GM12878 (cell line): Measurements from ENCODE around the gene RMI2. TPM values are rescaled to one million over a fixed set of nuclear protein-coding genes. Genes with fewer than 3 reads are reported as not detected.
A peak's percentile ranks its signal among the peaks of the same experiment; 100 is the strongest.

Experiments
- ATF7 ChIP-seq: fragments of 450-650 bp; IDR thresholded peaks from 2 replicates; pipeline ENCODE4 v1.6.1; 2016; ENCODE audit warnings: low read depth, mild to moderate bottlenecking
- CBX3 ChIP-seq: fragments of 200-600 bp; sonication (generic); IDR thresholded peaks from 2 replicates; pipeline ENCODE4 v1.6.1; 2016; ENCODE audit warnings: low read depth, borderline replicate concordance
- CHD2 ChIP-seq: IDR thresholded peaks from 2 replicates; pipeline ENCODE4 v1.6.1; 2011; ENCODE audit warnings: low read depth, low read length, improper control_type of control experiment, borderline replicate concordance
- CTCF ChIP-seq, 3 experiments: IDR thresholded peaks in 2 of 3; conservative IDR thresholded peaks in 1 of 3; 2 replicates each; pipeline ENCODE4 v1.5.1; 2011; ENCODE audit warnings: low read depth in 3 of 3, low read length in 3 of 3, mild to moderate bottlenecking in 3 of 3, control low read depth in 2 of 3, moderate library complexity in 2 of 3, inconsistent platforms in 1 of 3, mixed read lengths in 1 of 3; ENCODE audit not compliant: control insufficient read depth in 2 of 3, insufficient read depth in 1 of 3; ENCODE audit errors: extremely low read depth in 1 of 3
- CUX1 ChIP-seq: IDR thresholded peaks from 2 replicates; pipeline ENCODE4 v1.6.1; 2012; ENCODE audit warnings: improper control_type of control experiment, low read depth, low read length; ENCODE audit not compliant: insufficient replicate concordance
- E2F8 ChIP-seq: fragments of 450-650 bp; IDR thresholded peaks from 2 replicates; pipeline ENCODE4 v1.6.1; 2018; ENCODE audit warnings: mild to moderate bottlenecking, low read depth, moderate library complexity; ENCODE audit not compliant: partially characterized antibody
- EP300 ChIP-seq, 2 experiments: fragments of 150-350 bp in 1 of 2; IDR thresholded peaks; 2 replicates each; pipeline ENCODE4 v1.6.1; 2011 to 2012; ENCODE audit warnings: low read depth in 2 of 2, low read length in 2 of 2, borderline replicate concordance in 1 of 2, improper control_type of control experiment in 1 of 2, inconsistent platforms in 1 of 2; ENCODE audit not compliant: control insufficient read depth in 1 of 2
- FOXM1 ChIP-seq: IDR thresholded peaks from 2 replicates; pipeline ENCODE4 v1.6.1; 2012; ENCODE audit warnings: low read depth, mild to moderate bottlenecking, inconsistent platforms, low read length, moderate library complexity
- IKZF1 ChIP-seq: fragments of 450-650 bp; conservative IDR thresholded peaks from 2 replicates; pipeline ENCODE4 v1.6.1; 2017; ENCODE audit warnings: antibody characterized with exemption, mild to moderate bottlenecking
- IKZF2 ChIP-seq, 2 experiments: fragments of 450-650 bp; IDR thresholded peaks; 2 replicates each; pipeline ENCODE4 v1.6.1; 2017; ENCODE audit warnings: mild to moderate bottlenecking in 2 of 2, moderate library complexity in 2 of 2
- MTA2 ChIP-seq: fragments of 450-650 bp; IDR thresholded peaks from 2 replicates; pipeline ENCODE4 v1.6.1; 2016; ENCODE audit warnings: low read depth, mild to moderate bottlenecking, moderate library complexity
- NFYB ChIP-seq: IDR thresholded peaks from 2 replicates; pipeline ENCODE4 v1.6.1; 2011; ENCODE audit warnings: low read depth, mild to moderate bottlenecking, low read length, improper control_type of control experiment, moderate library complexity; ENCODE audit not compliant: insufficient read depth
- RAD51 ChIP-seq: fragments of 450-650 bp; IDR thresholded peaks from 2 replicates; pipeline ENCODE4 v1.6.1; 2016; ENCODE audit warnings: moderate library complexity, mild to moderate bottlenecking, inconsistent platforms
- RBBP5 ChIP-seq: fragments of 200-600 bp; sonication (generic); conservative IDR thresholded peaks from 2 replicates; pipeline ENCODE4 v1.6.1; 2016
- SREBF1 ChIP-seq: IDR thresholded peaks from 2 replicates; pipeline ENCODE4 v1.6.1; 2012; ENCODE audit warnings: mild to moderate bottlenecking, low read length
- SUPT20H ChIP-seq: IDR thresholded peaks from 2 replicates; pipeline ENCODE4 v1.6.1; 2011; ENCODE audit warnings: low read depth, mild to moderate bottlenecking, low read length, moderate library complexity, borderline replicate concordance; ENCODE audit not compliant: control insufficient read depth
- TAF1 ChIP-seq: IDR thresholded peaks from 2 replicates; pipeline ENCODE4 v1.6.1; 2011; ENCODE audit warnings: mild to moderate bottlenecking, low read depth, low read length, borderline replicate concordance
- TARDBP ChIP-seq: IDR thresholded peaks from 2 replicates; pipeline ENCODE4 v1.6.1; 2016; ENCODE audit warnings: borderline replicate concordance
- ZBED1 ChIP-seq: IDR thresholded peaks from 2 replicates; pipeline ENCODE4 v1.6.1; 2016; ENCODE audit warnings: borderline replicate concordance
- ZNF207 ChIP-seq: fragments of 450-650 bp; IDR thresholded peaks from 2 replicates; pipeline ENCODE4 v1.6.1; 2014; ENCODE audit warnings: antibody characterized with exemption, mild to moderate bottlenecking, borderline replicate concordance
- polyA plus RNA-seq, 11 experiments: library from polyadenylated mRNA; depleted of rRNA in 4 of 11; unstranded in 6 of 11; stranded (reverse) in 5 of 11; fragments of >200 nt; fragmentation: Nextera tagmentation in 4 of 11; fragmentation: Illumina TruSeq in 1 of 11; extraction: Ambion mirVana in 4 of 11; extraction: Trizol in 1 of 11; gene quantifications; 1 replicate in 1 of 11; 2 replicates in 10 of 11; pipeline versions ENCODE4 v1.2.1 to v1.2.3, GENCODE V29; 2011 to 2016; ENCODE audit warnings: inconsistent platforms in 2 of 11, missing spikeins in 2 of 11, low read depth in 1 of 11
- total RNA-seq, 4 experiments: library from RNA; depleted of rRNA in 3 of 4; stranded (reverse); fragments of >200 nt in 3 of 4; fragmentation: Illumina TruSeq in 1 of 4; extraction: Trizol in 1 of 4; gene quantifications; 2 replicates each; pipeline versions ENCODE4 v1.2.1 to v1.2.3, GENCODE V29; 2013 to 2021

Gene RMI2
- total and polyA plus RNA-seq, 10 of the 15 experiments (the other 5 are each of a cell fraction or from before 2014, with no cell fraction given) = 9.6 to 68.8 (median 32.1) TPM

- no peak for TF ChIP-seq E2F8
- TF ChIP-seq IKZF2 (IDR thresholded peaks at IDR 0.05) = peak; percentile 97
- no peak for TF ChIP-seq TARDBP
- TF ChIP-seq CHD2 = 0 out of 2 replicates have a peak, but pooled peaks have one; percentile 12
- no peak for TF ChIP-seq CTCF (IDR thresholded peaks at IDR 0.05 in 2 of 3, conservative IDR thresholded peaks at IDR 0.05 in 1 of 3; ENCODE audit: control insufficient read depth in 2 of 3, extremely low read depth in 1 of 3, insufficient read depth in 1 of 3, low read depth in 3 of 3, low read length in 3 of 3)
- peak; percentile 75; the same call in 1 of the 2 replicates for TF ChIP-seq RAD51
- peak; percentile 55; the same call in 1 of the 2 replicates for TF ChIP-seq ATF7
- TF ChIP-seq FOXM1 = no peak
- TF ChIP-seq CUX1 = no peak
- TF ChIP-seq CBX3 = no peak
- no peak for TF ChIP-seq NFYB
- TF ChIP-seq IKZF1 = peak; percentile 97
- TF ChIP-seq ZBED1 = peak; percentile 76; the same call in 1 of the 2 replicates
- TF ChIP-seq MTA2 = peak; percentile 70
- TF ChIP-seq SUPT20H = no peak
- no peak for TF ChIP-seq RBBP5
- TF ChIP-seq TAF1 = peak; percentile 33; the same call in 1 of the 2 replicates
- TF ChIP-seq ZNF207 = no peak
- no peak for TF ChIP-seq SREBF1
- TF ChIP-seq EP300 (IDR thresholded peaks at IDR 0.05; ENCODE audit: borderline replicate concordance in 1 of 2, control insufficient read depth in 1 of 2, low read depth in 2 of 2, low read length in 2 of 2) = peak in 1 of 2 experiments; percentile 70; a peak in 2 of 4 replicates
Observed at GRCh38 chr16:11361701-11362451, 16.6 kb downstream of the RMI2 start (continued).
